Right lobe of liver (tissue), 4 donors: ENCODE results near the gene ZFX.

Source experiments
- CTCF ChIP-seq, 4 donors: fragments of 200-600 bp in 3 of 4; fragments of 450-650 bp in 1 of 4; IDR thresholded peaks; one replicate each; pipeline versions ENCODE4 v1.5.1 to v1.8.0; 2016 to 2022; ENCODE audit warnings: antibody characterized with exemption in 4 of 4, mild to moderate bottlenecking in 2 of 4
- POLR2A ChIP-seq: fragments of 450-650 bp; IDR thresholded peaks from one replicate; pipeline ENCODE4 v1.6.1; 2017; ENCODE audit warnings: antibody characterized with exemption, mild to moderate bottlenecking
- donor health status: DM: no; HTN: no; CAD: no.
- donor health status: DM: no; HTN: no; CAD: no.
- donor health status: DM: no; HTN: yes; CAD: no.

- TF ChIP-seq CTCF (IDR thresholded peaks at IDR 0.05) (no peak), POLR2A (no peak)
Observed at GRCh38 chrX:24144528-24144927, 5.0 kb upstream of the ZFX start.
